Neutrophil (primary cell): ENCODE data around the gene ZNF213.
A peak's percentile ranks its signal among the peaks of the same experiment; 100 is the strongest.

ENCODE experiments used
- H3K27ac ChIP-seq: fragments of 200-600 bp; sonication (generic); 2 replicates; pipeline ENCODE4 v1.5.1; 2016; ENCODE audit warnings: mild to moderate bottlenecking, moderate library complexity
- H3K27me3 ChIP-seq: fragments of 200-600 bp; sonication (generic); 2 replicates; pipeline ENCODE4 v1.6.0; 2016; ENCODE audit warnings: mild to moderate bottlenecking
- H3K36me3 ChIP-seq: fragments of 200-600 bp; sonication (generic); 2 replicates; pipeline ENCODE4 v1.5.1; 2017
- H3K4me1 ChIP-seq, 2 experiments: fragments of 200-600 bp in 1 of 2; sonication (generic) in 1 of 2; 1 replicate in 1 of 2; 2 replicates in 1 of 2; pipeline versions ENCODE4 v1.5.1 to v1.6.1; 2013 to 2016; ENCODE audit warnings: low read depth in 1 of 2, low read length in 1 of 2, mild to moderate bottlenecking in 1 of 2, moderate library complexity in 1 of 2; ENCODE audit not compliant: control insufficient read depth in 1 of 2, insufficient read depth in 1 of 2
- H3K4me3 ChIP-seq, 2 experiments: fragments of 200-600 bp in 1 of 2; sonication (generic) in 1 of 2; 1 replicate in 1 of 2; 2 replicates in 1 of 2; pipeline ENCODE4 v1.5.1; 2013 to 2016; ENCODE audit warnings: low read depth in 1 of 2, low read length in 1 of 2, mild to moderate bottlenecking in 1 of 2, moderate library complexity in 1 of 2
- H3K9me3 ChIP-seq: fragments of 200-600 bp; sonication (generic); 2 replicates; pipeline ENCODE4 v1.5.1; 2016
- TF ChIP-seq, protein P1 (sequence below): fragments of 200-600 bp; sonication (generic); IDR thresholded peaks from 2 replicates; pipeline ENCODE4 v1.5.1; 2016; ENCODE audit warnings: antibody characterized with exemption

ZNF213 gene

DNA sequence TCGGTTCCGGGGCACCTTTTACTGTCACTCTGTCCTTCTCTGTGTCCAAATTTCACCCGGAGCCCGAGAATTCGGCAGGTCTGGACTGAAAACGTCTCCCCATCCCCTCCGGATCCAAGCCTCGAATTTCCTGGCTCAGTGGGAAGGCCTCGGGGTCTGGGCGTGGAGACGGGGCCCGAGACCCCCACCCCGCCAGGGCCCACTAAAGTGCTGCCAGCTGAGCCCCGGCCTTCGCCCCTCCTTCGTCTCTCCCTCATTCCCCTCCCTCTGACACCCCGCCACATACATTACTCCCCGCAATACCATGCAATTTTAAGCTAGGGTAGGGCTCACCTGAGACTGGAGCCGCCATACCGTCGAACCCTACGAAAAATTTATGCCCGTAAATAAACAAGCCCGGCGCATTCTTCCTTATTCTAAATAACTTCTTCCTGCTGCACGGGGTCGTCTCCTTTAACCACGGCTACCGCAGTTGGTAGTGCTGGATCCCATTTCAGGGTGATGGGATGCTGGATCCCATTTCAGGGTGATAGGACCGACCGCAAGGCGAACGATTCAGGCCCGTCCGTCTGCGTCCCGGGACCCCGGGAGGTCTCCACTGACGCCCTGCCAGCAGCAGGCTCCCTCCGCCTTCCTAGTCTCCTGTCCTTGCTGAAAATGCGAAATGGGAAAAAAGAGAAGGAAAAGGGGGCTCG lies 48.8 kb downstream of the ZNF213 start:
- TF ChIP-seq, protein P1, sequence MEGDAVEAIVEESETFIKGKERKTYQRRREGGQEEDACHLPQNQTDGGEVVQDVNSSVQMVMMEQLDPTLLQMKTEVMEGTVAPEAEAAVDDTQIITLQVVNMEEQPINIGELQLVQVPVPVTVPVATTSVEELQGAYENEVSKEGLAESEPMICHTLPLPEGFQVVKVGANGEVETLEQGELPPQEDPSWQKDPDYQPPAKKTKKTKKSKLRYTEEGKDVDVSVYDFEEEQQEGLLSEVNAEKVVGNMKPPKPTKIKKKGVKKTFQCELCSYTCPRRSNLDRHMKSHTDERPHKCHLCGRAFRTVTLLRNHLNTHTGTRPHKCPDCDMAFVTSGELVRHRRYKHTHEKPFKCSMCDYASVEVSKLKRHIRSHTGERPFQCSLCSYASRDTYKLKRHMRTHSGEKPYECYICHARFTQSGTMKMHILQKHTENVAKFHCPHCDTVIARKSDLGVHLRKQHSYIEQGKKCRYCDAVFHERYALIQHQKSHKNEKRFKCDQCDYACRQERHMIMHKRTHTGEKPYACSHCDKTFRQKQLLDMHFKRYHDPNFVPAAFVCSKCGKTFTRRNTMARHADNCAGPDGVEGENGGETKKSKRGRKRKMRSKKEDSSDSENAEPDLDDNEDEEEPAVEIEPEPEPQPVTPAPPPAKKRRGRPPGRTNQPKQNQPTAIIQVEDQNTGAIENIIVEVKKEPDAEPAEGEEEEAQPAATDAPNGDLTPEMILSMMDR: no peak
- Histone ChIP-seq H3K36me3 (no peaks in the 10 kb centered on the region), H3K4me1 (peaks cover 18 to 25% of the 10 kb centered on the region in 2 experiments), H3K27ac (peak overlapping the region; percentile 11), H3K27me3 (peaks cover 100% of the 10 kb centered on the region), H3K4me3 (peak overlapping the region; percentile 65 to 72), H3K9me3 (no peaks in the 10 kb centered on the region)

DNA sequence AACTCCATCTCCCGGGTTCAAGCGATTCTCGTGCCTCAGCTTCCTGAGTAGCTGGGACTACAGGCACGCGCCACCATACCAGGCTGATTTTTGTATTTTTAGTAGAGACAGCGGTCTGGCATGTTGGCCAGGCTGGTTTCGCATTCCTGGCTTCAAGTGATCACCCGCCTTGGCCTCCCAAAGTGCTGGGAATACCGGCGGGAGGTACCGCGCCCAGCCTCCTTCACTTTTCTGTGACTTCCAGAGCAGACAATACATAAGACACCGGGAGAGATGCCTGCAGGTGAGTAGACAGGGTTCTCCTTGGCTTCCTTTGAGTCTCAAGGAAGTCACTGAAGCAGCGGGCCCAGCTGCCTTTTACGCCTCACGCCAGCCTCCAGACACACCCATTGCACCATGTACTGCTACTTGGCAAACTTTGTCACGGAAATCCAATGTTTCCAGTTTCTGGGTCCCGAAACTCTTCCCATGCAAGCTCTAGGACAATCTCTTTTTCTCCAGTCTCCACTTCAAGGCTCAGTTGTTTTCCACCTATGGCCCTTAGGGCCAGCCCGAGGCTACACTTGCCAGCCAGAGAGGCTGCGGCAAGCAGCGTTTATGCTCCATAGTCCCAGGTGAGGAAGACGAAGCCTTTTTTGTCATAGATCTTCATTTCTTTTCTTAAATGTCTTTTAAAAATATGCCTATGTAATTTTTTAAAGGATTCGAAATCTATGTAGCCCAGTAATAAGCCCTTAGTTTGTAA lies 52.3 kb downstream of the ZNF213 start:
- Histone ChIP-seq H3K4me3 (no peak overlapping the region), H3K36me3 (no peaks in the 10 kb centered on the region), H3K4me1 (peaks cover 23 to 34% of the 10 kb centered on the region in 2 experiments), H3K27ac (no peak overlapping the region), H3K27me3 (peaks cover 100% of the 10 kb centered on the region), H3K9me3 (no peaks in the 10 kb centered on the region)
- TF ChIP-seq, protein P1: no peak

- Histone ChIP-seq H3K36me3 (no peaks in the 10 kb centered on the region), H3K27me3 (peaks cover 100% of the 10 kb centered on the region), H3K27ac (no peak within 1 kb of the TSS), H3K4me3 (no peak within 1 kb of the TSS), H3K4me1 (peaks cover 17 to 26% of the 10 kb centered on the region in 2 experiments), H3K9me3 (peaks cover 3% of the 10 kb centered on the region)
- TF ChIP-seq, protein P1: no peak
Observed at GRCh38 chr16:3187798-3188674, 53.2 kb downstream of the ZNF213 start, which contains the start of gene OR1F1. OR1F1 (plus strand) TSS chr16:3188204.

GRCh38 chr16:3188675-3188924 lies 53.8 kb downstream of the ZNF213 start:
- H3K4me3 ChIP-seq: no peak overlapping the region
- peaks cover 100% of the 10 kb centered on the region for H3K27me3 ChIP-seq
- no peak overlapping the region for H3K27ac ChIP-seq
- TF ChIP-seq, protein P1: no peak
- H3K4me1 ChIP-seq: peaks cover 11 to 20% of the 10 kb centered on the region in 2 experiments
- H3K36me3 ChIP-seq: no peaks in the 10 kb centered on the region
- peaks cover 8% of the 10 kb centered on the region for H3K9me3 ChIP-seq

DNA sequence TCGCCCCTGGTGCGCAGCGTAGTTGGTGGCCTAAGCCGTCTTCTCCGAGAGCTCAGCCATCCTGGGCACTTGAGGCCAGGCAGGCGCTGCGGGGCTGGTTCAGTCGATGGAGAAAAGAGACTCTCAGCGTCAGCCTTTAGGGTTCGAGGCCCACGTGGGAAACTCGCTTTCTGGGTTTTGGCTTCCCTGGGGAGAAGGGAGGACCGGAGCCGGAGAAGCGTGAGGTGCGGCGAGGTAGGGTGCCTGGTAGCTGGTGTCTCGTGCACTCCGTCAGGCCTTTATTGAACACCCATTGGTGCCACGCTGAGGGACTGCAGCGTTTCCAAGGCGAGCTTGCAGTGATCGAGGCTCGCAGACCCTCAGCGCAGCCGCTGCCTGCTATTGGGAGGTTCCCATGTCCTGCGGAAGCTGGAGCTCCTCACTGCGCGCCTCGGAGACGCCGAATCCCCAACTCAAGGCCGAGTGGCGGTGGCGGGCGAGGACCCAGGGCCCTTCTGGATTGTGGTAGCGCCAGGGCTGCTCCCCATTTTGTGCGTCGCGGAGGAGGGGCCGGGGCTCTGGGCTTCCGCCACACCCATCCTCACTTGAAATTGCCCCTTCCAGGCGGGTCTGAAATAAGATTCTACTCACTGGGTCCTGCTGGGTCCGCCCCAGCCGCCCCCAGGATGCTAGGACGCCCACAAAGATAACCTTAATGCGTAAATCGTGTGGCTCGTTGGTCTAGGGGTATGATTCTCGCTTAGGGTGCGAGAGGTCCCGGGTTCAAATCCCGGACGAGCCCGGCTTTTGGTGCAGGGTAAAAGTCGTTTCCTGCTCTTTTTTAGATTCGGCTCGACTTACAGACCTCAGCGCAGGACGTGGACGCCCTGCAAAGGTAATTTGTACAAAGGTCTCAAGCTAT lies 54.3 kb downstream of the ZNF213 start:
- peaks cover 8 to 14% of the 10 kb centered on the region in 2 experiments for H3K4me1 ChIP-seq
- H3K27me3 ChIP-seq: peaks cover 100% of the 10 kb centered on the region
- H3K36me3 ChIP-seq: no peaks in the 10 kb centered on the region
- peaks cover 10% of the 10 kb centered on the region for H3K9me3 ChIP-seq
- no peak overlapping the region for H3K27ac ChIP-seq
- TF ChIP-seq, protein P1: no peak
- no peak overlapping the region for H3K4me3 ChIP-seq
